DND-41 (cell line): Measurements from ENCODE around the gene HHIP.

Experiments used
- ATAC-seq: fragments of 200-7000 bp; cut with Tn5 transposase; 3 replicates; pipeline ENCODE4 v1.9.1; 2021; ENCODE audit warnings: low read depth; ENCODE audit not compliant: insufficient read depth
- DNase-seq: peaks from one replicate; pipeline ENCODE4 v3.0.0-alpha.2; 2020
- H2AFZ ChIP-seq: 2 replicates; pipeline ENCODE4 v1.6.0; 2012; ENCODE audit warnings: low read depth, low read length
- H3K27ac ChIP-seq: 2 replicates; pipeline ENCODE4 v1.5.1; 2012; ENCODE audit warnings: low read length, inconsistent platforms
- H3K27me3 ChIP-seq: fragments of 200-600 bp; sonication (generic); 2 replicates; pipeline ENCODE4 v1.6.0; 2012; ENCODE audit warnings: low read length, mild to moderate bottlenecking, inconsistent platforms; ENCODE audit not compliant: insufficient read depth, poor library complexity
- H3K36me3 ChIP-seq: 2 replicates; pipeline ENCODE4 v1.5.1; 2012; ENCODE audit warnings: low read length, inconsistent platforms; ENCODE audit not compliant: insufficient read depth
- H3K4me1 ChIP-seq: 2 replicates; pipeline ENCODE4 v1.5.1; 2012; ENCODE audit warnings: mild to moderate bottlenecking, low read length; ENCODE audit not compliant: insufficient read depth
- H3K4me2 ChIP-seq: 2 replicates; pipeline ENCODE4 v1.6.0; 2012; ENCODE audit warnings: mild to moderate bottlenecking, moderate library complexity, low read length, inconsistent platforms; ENCODE audit not compliant: insufficient read depth
- H3K4me3 ChIP-seq, 2 experiments: fragments of 200-600 bp in 1 of 2; shearing (Covaris generic) in 1 of 2; 2 replicates each; pipeline ENCODE4 v1.5.1; 2012 to 2016; ENCODE audit warnings: inconsistent platforms in 2 of 2, low read length in 2 of 2, mild to moderate bottlenecking in 2 of 2, low read depth in 1 of 2, moderate library complexity in 1 of 2
- H3K79me2 ChIP-seq: 2 replicates; pipeline ENCODE4 v1.6.0; 2012; ENCODE audit warnings: low read length, inconsistent platforms; ENCODE audit not compliant: insufficient read depth
- H3K9ac ChIP-seq: 2 replicates; pipeline ENCODE4 v1.6.0; 2012; ENCODE audit warnings: low read depth, mild to moderate bottlenecking, inconsistent platforms, low read length, moderate library complexity
- H3K9me3 ChIP-seq: 2 replicates; pipeline ENCODE4 v1.5.1; 2012; ENCODE audit warnings: low read length, moderate library complexity, mild to moderate bottlenecking, inconsistent platforms; ENCODE audit not compliant: insufficient read depth, severe bottlenecking
- H4K20me1 ChIP-seq: 2 replicates; pipeline ENCODE4 v1.6.0; 2012; ENCODE audit warnings: low read length; ENCODE audit not compliant: insufficient read depth
- CTCF ChIP-seq: IDR thresholded peaks from 2 replicates; pipeline ENCODE4 v1.5.1; 2012; ENCODE audit warnings: borderline replicate concordance, low read length, moderate library complexity, mild to moderate bottlenecking; ENCODE audit not compliant: poor library complexity, severe bottlenecking; ENCODE audit errors: extremely low read depth
- EZH2 ChIP-seq: IDR thresholded peaks from 3 replicates; pipeline ENCODE4 v1.6.1; 2012; ENCODE audit warnings: borderline replicate concordance, low read depth, mild to moderate bottlenecking, moderate library complexity, low read length, inconsistent platforms; ENCODE audit not compliant: severe bottlenecking

The HHIP gene

GRCh38 chr4:144670776-144671175 lies 24.8 kb downstream of the HHIP start:
- Histone ChIP-seq H3K27me3 (no peaks in the 10 kb centered on the region), H3K36me3 (peaks cover 29% of the 10 kb centered on the region), H3K4me2 (no peak overlapping the region), H3K79me2 (peaks cover 94% of the 10 kb centered on the region), H3K9ac (no peak overlapping the region), H4K20me1 (no peaks in the 10 kb centered on the region; the same call in 1 of the 2 replicates), H3K4me3 (no peak overlapping the region), H3K9me3 (no peaks in the 10 kb centered on the region), H3K27ac (peak overlapping the region; percentile 44; the same call in 1 of the 2 replicates), H3K4me1 (peaks cover 18% of the 10 kb centered on the region), H2AFZ (no peak overlapping the region)
- ATAC-seq (no peak), DNase-seq (no peak)
- no peak for TF ChIP-seq EZH2
- no peak for TF ChIP-seq CTCF

- peaks cover 92% of the 10 kb centered on the region for H3K79me2 ChIP-seq
- no peak overlapping the region for H3K4me3 ChIP-seq
- H3K4me1 ChIP-seq = peaks cover 8% of the 10 kb centered on the region; the same call in 1 of the 2 replicates
- H3K27me3 ChIP-seq = no peaks in the 10 kb centered on the region
- H3K36me3 ChIP-seq = peaks cover 21% of the 10 kb centered on the region; the same call in 1 of the 2 replicates
- ATAC-seq (no peak), DNase-seq (no peak)
- no peak overlapping the region for H3K27ac ChIP-seq
- no peak overlapping the region for H3K9ac ChIP-seq
- no peak overlapping the region for H3K4me2 ChIP-seq
- H4K20me1 ChIP-seq = no peaks in the 10 kb centered on the region; the same call in 1 of the 2 replicates
- no peaks in the 10 kb centered on the region for H3K9me3 ChIP-seq
- H2AFZ ChIP-seq = no peak overlapping the region
- no peak for TF ChIP-seq CTCF
- TF ChIP-seq EZH2 = no peak
Observed at GRCh38 chr4:144674711-144675110, 28.8 kb downstream of the HHIP start.

GRCh38 chr4:144681806-144682205 lies 35.9 kb downstream of the HHIP start:
- DNase-seq = no peak
- Histone ChIP-seq H3K27me3 (no peaks in the 10 kb centered on the region), H3K4me1 (peaks cover 8% of the 10 kb centered on the region; the same call in 1 of the 2 replicates), H3K79me2 (peaks cover 91% of the 10 kb centered on the region), H3K4me2 (no peak overlapping the region), H3K36me3 (peaks cover 13% of the 10 kb centered on the region; the same call in 1 of the 2 replicates), H3K4me3 (no peak overlapping the region), H3K27ac (no peak overlapping the region; the same call in 1 of the 2 replicates), H3K9me3 (no peaks in the 10 kb centered on the region), H4K20me1 (peaks cover 3% of the 10 kb centered on the region; the same call in 1 of the 2 replicates), H2AFZ (no peak overlapping the region), H3K9ac (no peak overlapping the region)
- no peak for TF ChIP-seq EZH2
- no peak for TF ChIP-seq CTCF
- no peak for ATAC-seq

GRCh38 chr4:144683516-144683915 lies 37.6 kb downstream of the HHIP start:
- no peak for ATAC-seq
- no peaks in the 10 kb centered on the region for H3K9me3 ChIP-seq

More at GRCh38 chr4:144683516-144683915, 37.6 kb downstream of the HHIP start:
- H3K4me3 ChIP-seq = no peak overlapping the region
- DNase-seq = no peak
- peaks cover 8% of the 10 kb centered on the region; the same call in 1 of the 2 replicates for H3K4me1 ChIP-seq
- no peak overlapping the region for H3K27ac ChIP-seq
- no peak overlapping the region for H3K4me2 ChIP-seq
- no peak overlapping the region for H3K9ac ChIP-seq
- H3K79me2 ChIP-seq = peaks cover 90% of the 10 kb centered on the region
- H3K36me3 ChIP-seq = peaks cover 15% of the 10 kb centered on the region; the same call in 1 of the 2 replicates
- TF ChIP-seq CTCF (no peak), EZH2 (no peak)
- no peaks in the 10 kb centered on the region for H3K27me3 ChIP-seq
- H4K20me1 ChIP-seq = peaks cover 3% of the 10 kb centered on the region; the same call in 1 of the 2 replicates
- no peak overlapping the region for H2AFZ ChIP-seq
